CD1c-positive myeloid dendritic cell (primary cell): ENCODE measurements around the gene ELAC1.
A peak's percentile ranks its signal among the peaks of the same experiment; 100 is the strongest.
"Not testable (repeated sequence)": the region's sequence is repeated elsewhere in the genome, so short reads cannot be mapped to it uniquely, and the experiment has no call there.

ENCODE experiments used
- DNase-seq: peaks from one replicate; pipeline ENCODE4 v3.0.0-alpha.2; 2016; ENCODE audit errors: extremely low spot score

The ELAC1 gene

DNA sequence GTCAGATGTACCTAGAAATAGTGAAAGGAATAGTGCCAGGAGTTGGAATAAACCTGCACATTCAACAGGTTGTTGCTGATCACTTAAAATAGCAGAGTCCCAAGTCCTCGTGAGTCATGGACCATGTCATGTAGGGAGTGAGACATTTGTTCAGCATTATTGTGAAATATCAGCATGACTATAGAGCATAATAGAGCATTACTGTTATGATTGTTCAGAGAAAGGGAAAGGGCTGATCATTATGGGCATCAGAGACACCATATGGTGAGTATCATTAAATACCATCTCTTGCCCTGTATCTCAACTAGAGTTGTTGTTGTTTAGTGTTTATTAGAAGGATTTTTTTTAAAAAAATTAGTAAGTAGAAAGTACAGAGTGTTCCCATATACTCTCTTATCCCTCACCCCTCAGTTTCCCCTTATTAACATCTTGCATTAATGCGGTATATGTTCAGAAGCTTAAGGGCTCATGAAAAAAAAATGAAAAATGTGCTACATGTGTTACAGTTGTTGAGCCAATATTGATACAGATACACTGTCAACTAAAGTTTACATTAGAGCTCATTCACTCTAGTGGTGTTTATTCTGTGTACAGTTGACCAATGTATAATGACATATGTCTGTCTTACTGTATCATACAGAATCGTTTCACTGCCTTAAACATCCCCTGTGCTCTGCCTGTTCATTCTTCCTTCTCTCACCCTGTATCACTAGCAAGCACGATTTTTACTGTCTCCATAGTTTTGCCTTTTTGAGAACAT lies 5.7 kb downstream of the ELAC1 start:
- DNase-seq: peak; percentile 33

DNA sequence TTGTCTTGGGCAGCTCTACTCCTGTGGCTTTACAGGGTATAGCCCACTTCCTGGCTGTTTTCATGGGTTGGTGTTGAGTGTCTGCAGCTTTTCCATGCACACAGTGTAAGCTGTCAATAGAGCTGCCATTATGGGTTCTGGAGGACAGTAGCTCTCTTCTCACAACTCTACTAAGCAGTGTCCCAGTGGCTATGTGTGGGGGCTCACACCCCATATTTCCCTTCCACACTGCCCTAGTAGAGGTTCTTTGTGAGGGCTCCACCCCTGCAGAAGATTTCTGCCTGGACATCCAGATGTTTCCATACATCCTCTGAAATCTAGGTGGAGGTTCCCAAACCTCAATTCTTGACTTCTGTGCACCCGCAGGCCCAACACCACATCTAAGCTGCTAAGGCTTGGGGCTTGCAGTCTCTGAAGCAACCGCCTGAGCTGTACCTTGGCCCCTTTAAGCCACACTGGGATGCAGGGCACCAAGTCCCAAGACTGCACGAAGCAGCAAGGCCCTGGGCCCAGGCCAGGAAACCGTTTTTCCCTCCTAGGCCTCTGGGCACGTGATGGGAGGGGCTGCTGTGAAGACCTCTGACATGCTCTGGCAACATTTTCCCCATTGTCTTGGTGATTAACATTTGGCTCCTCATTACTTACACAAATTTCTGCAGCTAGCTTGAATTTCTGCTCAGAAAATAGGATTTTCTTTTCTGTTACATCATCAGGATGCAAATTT lies 9.4 kb downstream of the ELAC1 start:
- DNase-seq: no peak

DNA sequence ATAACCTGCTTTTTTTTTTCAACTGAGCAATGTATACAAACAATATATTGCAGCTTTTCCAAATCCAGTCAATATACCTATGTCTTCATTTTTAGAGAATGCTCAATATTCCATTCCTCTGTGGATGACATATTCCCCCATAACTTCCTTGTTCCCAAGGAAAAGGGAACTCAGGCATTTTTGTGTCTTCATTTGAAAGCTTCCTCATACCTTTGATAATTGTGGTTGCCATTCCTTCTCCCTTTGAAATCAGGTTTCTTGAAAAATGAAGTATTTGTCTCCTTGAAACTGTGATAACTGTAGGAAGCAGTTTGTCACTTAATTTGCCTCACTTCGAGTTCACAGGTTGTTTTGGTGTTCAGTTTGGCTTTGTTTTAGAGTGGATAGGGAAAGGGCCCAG lies 13.5 kb downstream of the ELAC1 start:
- peak; percentile 8 for DNase-seq

DNA sequence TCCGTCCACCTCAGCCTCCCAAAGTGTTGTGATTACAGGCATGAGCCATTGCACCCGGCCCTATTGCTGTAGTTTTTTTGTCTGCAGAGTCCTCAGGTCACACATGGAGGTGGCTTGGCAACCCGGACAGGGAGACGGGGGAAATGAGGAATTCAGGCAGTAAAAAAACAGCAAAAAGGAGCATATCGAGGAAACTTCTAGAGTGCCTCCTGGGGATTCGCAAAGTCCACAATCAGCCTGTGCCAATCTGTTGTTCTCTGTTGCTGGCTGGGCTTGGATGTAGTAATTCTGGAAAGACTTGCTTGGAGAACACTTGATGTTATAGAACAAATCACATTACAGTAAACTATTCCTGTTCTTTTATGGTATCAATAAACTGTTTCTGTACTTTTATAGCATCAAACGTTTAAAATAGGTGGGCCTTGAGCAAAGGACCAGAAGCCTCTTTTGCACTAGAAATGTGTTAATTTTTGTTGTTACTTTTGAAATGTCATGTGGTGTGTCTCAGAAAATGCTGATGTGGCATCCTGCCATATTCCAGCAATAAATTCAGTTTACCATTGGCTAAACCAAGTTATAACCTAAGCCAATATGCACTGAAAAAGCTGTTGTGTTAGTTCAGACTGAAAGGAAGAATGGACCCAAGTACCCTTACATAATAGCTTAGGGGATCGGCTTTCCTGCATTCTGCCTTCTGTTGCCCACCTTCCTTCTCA lies 14.4 kb downstream of the ELAC1 start:
- no peak for DNase-seq

GRCh38 chr18:50982802-50983179 lies 15.0 kb downstream of the ELAC1 start:
- DNase-seq: no peak

- no peak for DNase-seq
Measured at GRCh38 chr18:50986360-50987087, 18.7 kb downstream of the ELAC1 start.

- DNase-seq: no peak
Measured at GRCh38 chr18:50987261-50987660, 19.4 kb downstream of the ELAC1 start.

DNA sequence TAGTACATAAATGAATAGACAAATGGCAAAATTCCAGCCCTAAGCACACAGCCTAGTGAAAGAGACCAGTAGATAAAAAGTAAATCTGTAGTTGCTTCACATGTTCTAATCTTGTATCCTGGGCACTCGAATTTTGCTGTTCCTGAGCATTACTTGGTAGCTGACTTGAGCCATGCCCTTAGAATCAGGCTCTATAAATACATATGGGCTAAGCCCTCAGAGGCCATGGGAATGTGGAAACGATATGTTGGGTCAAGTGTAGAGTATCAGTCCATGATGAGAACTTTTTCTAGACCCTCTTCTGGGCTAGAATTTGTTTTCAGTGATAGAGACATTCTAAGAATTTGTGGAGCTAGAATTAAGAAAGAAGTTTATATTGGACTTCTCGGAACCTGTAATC lies 21.9 kb downstream of the ELAC1 start:
- no peak for DNase-seq

DNA sequence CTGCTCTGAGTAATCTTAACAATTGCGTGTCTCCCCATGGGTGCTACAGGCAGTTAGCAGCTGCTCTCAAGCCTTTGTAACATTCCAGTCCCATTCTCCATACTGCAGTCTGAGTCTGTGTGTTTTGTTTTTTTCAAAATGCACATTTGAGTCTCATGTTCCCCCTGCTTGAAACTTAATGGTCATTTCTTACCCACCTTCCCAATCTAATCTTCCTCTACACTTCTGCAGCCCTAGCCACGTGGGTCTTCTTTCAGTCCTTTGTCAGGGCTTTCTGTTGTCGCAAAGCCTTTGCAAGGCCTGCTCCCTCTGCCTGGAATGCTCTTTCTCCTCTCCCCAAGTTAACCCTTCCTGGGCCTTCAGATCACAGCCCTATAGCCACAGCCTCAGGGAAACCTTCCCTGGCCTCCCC lies 24.5 kb downstream of the ELAC1 start:
- DNase-seq: no peak

DNA sequence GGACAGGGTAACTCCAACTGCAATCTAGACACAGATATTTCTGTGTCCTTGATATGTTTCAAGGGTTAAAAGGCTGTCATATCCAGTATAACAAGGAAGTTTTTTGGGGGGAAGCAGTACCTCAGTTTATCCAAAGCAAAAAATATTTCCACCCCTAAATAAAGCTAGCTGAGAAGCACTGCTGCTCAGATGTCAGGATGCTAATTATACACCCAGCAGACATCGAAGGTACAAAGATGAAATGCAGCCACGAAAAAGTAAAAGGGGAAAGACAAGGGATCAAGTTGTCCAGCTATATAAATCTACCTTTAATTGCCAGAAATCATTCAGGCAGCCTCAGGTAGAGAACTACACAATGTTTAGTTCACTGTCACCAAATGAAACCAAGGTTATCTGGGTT lies 26.2 kb downstream of the ELAC1 start:
- DNase-seq: no peak

- DNase-seq: not testable (repeated sequence)
Measured at GRCh38 chr18:51003174-51003573, 35.3 kb downstream of the ELAC1 start.

- no peak for DNase-seq
Measured at GRCh38 chr18:51006061-51006818, 38.4 kb downstream of the ELAC1 start.

- no peak for DNase-seq
Measured at GRCh38 chr18:51006948-51007789, 39.3 kb downstream of the ELAC1 start.

GRCh38 chr18:51007790-51008139 lies 39.9 kb downstream of the ELAC1 start:
- no peak for DNase-seq

GRCh38 chr18:51009072-51009471 lies 41.2 kb downstream of the ELAC1 start:
- peak; percentile 72 for DNase-seq

DNA sequence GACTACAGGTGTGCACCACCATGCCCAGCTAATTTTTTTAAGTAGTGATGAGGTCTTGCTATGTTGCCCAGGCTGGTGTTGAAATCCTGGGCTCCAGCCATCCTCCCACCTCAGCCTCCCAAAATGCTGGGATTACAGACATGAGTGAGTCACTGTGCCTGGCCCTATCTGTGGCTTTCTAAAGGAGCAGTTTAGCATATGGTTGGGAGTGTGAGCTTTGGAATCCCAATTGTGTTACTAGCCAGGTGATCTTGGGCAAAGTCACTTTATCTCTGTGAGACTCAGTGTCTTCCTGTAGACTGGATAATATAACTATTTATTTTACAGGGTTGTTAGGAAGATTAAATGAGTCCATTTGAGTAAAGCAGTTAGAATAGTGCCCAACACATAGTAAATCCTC lies 42.4 kb downstream of the ELAC1 start:
- DNase-seq: no peak

DNA sequence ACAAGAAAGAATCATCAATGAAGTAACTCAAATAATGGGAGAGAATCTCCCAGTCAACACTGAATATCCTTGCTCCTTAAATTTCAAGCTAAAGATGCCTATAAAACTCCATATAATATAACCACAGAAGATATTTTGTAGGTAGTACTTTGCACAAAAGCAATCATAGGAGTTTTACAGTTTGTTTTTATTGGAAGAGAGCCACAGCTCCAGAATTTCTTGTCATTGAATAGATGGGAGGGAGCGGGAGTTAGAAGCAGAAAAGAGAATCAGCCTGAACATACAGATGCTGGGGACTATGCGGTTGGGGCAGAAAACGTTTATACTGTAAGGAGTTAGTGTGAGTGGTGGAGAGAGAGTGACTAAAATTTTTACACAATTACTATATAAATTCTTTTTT lies 43.9 kb downstream of the ELAC1 start:
- DNase-seq: no peak

- DNase-seq: no peak
Measured at GRCh38 chr18:51012441-51012840, 44.6 kb downstream of the ELAC1 start.

GRCh38 chr18:51013259-51013658 lies 45.4 kb downstream of the ELAC1 start:
- DNase-seq: no peak

DNA sequence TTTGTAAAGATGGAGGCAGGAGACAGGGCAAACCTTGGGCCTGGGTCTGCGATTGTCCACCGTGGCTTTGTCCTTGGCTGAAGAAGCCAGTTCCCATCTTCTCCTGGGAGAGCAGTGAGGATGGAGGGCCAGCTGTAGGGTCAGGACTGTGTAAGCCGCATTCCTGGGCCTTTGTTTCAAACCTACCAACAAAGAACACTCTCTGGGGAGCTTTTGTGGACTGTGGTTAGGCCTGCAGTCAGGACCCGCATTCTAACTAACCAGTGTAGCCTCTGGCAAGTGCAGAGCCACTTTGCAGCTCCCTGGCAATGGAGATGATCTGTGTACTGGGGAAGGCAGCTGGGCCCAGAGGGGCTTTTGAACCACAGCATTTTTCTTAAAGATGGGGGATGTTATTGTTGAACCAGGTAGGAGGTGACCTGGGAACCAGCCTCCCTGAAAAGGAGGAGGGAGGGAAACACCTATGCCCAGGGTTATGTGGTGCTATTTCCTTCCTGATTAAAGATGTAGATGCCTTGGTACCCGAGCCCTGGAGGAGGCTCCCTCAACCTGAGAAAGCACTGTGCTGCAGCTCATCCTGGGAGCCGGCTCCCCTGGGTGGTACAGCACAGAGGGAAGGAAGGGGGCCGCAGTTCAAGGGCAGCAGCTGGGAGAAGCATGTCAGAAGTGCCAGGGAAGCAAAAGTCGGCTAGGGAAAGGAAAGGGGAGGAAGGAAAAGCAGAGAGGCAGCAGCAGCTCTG lies 49.5 kb downstream of the ELAC1 start:
- DNase-seq: no peak
